Kasumi-1 (cell line): ENCODE data around the gene DLGAP1.
"Not testable (repeated sequence)": the region's sequence is repeated elsewhere in the genome, so short reads cannot be mapped to it uniquely, and the experiment has no call there.

Source experiments
- DNase-seq, 2 experiments: peaks; one replicate each; lab custom pipeline; 2025; lab: John Stamatoyannopoulos, UW

The DLGAP1 gene

DNA sequence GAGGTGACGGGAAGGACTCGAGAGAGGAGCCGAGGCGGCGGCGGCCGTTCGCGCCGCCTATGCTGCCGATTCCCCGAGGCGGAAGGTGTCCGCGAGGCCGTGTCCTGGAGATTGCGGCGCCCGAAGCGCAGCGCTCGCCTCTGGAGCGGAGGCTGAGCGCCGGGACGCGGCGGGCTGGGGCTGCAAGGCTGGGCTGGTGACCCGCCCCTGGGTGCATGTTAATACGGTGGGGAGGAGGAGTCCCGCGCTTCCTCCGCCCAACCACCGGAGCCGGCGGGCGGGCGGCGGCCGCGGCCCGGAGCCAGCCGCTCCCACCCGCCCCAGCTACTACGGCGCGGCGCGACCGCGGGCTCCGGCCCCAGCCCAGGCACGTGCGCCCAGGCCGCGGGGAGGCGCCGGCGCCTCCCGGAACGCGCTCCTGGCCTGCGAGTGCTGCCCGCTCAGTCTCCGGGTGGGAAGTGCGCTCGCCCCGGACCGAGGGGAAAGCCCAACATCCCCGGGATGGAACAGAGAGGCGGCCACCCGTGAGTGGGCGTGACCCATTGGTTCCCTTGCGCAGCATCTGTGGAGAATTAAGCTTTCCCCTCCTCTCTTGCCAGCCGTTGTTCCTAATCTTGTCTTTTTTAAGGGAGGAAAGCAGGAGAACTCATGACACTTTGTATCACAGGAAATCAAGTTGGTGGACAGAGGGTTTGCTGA is at the start of gene DLGAP1:
Gene DLGAP1, minus strand, starts transcription at position 195 of the 699 bp plus-strand sequence.
- DNase-seq, result no peak

- DNase-seq, result not testable (repeated sequence)
These were observed 39.7 kb upstream of the DLGAP1 start for GRCh38 chr18:4494703-4495284.

GRCh38 chr18:4468511-4468910 is 13.4 kb upstream of the DLGAP1 start:
- DNase-seq, result no peak

GRCh38 chr18:4454537-4455112 is 482 bp downstream of the DLGAP1 start:
- no peak for DNase-seq

DNA sequence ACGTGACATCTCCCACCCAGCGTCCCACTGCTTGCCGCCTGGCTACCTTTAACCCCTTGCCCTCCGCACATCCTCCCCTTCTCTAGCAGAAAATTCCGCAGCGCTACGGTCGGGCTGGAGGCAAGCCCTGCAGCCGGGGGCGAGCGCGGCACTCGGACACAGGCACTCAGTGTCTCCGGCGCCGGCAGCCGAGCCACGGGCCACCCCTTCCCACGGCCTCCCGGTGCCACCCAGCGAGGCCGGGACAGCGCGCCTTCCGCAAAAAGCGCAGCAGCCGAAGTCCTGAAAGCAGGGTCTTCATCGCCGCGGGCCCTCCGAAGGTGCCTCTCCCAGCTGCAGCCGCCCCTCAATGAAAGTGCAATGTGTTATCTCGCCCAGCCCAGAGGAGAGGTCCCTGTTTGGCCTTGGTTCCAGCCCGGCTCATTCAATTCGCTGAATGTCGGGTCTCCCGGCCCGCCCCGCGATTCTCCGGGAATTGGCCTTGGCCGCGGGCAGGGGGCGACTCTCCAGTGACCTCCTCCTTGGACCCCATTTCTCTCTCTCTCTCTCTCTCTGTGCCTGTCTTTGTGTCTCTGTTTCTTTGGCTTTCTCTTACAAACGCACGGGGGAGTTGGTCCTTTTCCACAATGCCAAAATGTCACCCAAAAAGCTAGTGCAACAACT is 1.1 kb downstream of the DLGAP1 start:
- no peak for DNase-seq

DNA sequence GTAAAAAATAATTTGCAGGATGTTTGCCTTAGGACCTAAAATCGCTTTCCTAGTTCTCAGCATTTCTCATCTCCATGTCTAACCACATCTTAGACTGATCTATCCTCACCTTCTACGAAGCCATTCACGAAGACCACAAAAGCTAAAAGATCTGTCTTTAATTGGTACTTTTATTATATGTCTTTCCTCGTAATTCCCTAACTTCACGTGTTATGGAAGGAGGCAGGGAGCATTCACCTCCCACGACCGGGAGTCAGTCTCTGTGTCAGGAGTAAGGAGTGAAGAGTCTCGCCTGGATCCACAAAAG is 1.6 kb downstream of the DLGAP1 start:
- no peak for DNase-seq

GRCh38 chr18:4450065-4450658 is 4.9 kb downstream of the DLGAP1 start:
- DNase-seq, result no peak

DNA sequence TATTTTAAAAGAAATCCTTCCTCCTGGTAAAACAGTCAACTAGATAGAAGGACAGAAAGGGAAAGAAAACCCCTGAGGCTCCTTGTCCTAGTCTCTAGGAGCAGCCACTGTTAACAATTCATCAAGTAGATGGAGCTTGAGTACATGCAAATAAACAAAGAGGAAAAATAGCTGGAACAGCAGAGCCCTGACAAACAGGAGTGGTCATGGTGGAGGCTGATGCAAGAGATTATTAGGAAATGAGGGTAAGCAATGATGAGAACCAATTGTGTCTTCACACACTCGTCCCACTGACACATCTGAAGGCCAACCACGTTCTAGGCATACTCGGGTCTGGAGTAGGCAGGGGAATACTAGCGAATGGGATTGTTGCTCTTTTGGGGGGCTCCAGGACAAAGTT is 9.2 kb downstream of the DLGAP1 start:
- no peak for DNase-seq

DNA sequence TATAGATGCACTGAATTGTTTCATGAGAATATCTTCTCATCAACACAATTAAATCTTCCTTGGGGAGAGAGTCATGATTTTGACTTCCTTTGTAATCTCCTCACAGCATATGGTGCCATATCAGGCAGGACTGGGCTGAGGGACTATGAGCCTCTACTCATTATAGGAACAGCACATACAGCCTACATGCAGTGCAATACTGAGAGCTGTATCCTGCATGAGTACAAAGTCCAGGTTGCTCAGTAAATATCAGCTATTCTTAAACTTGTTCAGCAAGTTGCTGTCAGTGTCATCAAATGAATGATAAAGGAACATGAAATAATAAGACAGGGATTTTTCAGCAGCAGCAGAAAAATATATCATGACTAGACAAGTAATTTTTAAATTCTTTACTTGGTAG is 10.8 kb downstream of the DLGAP1 start:
- DNase-seq, result no peak

DNA sequence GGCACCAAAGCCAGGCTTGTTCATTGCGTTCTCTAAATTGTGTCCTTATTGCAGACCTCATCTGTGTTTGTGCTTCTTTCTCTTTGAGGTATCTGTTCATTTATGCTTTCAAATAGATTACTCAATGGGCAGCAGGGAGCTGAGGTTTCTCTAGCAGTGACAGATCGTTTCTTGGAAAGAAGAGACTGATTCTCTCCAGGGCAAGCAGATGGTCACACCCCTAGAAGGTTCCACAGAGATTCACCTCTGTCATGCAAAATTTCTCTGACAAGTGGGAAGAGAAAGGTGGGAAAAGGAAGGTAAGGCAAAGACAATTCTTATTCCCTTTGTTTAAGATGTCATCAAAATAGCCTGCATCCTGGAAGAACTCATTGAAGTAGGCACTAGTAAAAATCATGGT is 14.0 kb downstream of the DLGAP1 start:
- DNase-seq, result no peak

DNA sequence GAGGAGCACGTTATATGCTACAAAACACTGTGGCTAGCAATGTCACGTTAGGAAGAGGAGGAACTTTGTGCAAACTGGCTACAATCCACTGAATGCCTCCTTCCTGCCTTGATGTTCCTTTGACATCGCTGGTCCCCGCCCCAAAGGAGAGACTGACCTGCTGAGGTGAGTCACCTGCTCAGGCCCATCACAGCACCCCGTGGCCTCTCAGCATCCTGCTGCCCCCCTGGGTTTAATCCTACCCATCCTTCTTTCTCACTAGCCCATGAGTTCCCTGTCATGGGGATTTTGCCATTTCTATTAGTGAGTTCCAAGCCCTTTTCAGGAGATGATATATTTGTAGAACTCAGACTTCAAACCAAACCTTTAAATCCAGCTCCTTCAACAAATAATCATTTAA is 16.2 kb downstream of the DLGAP1 start:
- no peak for DNase-seq

- DNase-seq, result no peak
These were observed 21.4 kb downstream of the DLGAP1 start for GRCh38 chr18:4433717-4434116.

- DNase-seq, result no peak
These were observed 24.3 kb downstream of the DLGAP1 start for GRCh38 chr18:4430836-4431235.

GRCh38 chr18:4417714-4418113 is 37.4 kb downstream of the DLGAP1 start:
- no peak for DNase-seq

GRCh38 chr18:4416976-4417375 is 38.1 kb downstream of the DLGAP1 start:
- DNase-seq, result no peak

DNA sequence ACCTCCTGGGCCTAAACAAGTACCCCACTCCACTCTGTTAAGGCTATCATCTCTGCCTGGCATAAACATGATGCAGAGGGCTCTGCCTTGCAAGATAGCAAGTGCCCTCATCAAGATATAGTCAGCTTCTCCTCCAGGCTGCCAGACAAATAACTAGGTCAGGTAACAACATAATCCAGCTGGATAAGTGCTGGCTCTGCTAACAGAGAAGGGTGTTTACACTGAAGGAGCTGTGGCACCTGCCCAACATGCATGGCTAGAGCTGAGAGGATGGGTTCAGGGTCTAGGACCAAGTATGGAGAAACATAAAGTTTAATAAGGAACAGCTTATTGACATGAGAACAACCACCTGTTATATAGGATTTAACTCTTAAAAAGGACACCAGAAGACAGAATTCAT is 42.8 kb downstream of the DLGAP1 start:
- DNase-seq, result no peak

GRCh38 chr18:4406856-4407255 is 48.3 kb downstream of the DLGAP1 start:
- no peak for DNase-seq

DNA sequence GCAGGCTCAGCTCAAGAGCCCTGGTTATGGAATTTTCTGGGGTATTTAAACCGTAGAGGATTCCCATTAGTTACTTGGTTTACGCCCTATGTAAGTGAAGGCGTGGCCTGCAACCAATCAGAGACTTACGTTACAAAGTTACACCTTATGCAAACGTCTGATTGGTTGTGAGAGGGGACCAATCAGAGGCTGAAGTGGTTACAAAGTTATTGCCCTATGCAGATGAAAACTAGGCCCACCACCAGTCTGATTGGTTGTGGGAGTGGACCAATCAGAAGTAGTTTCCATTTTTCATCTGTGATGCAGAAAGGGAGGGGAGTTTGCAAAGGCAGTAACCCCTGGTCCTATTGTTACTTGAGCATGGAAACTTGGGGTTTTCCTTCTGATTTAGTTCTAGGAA is 49.1 kb downstream of the DLGAP1 start:
- no peak for DNase-seq

DNA sequence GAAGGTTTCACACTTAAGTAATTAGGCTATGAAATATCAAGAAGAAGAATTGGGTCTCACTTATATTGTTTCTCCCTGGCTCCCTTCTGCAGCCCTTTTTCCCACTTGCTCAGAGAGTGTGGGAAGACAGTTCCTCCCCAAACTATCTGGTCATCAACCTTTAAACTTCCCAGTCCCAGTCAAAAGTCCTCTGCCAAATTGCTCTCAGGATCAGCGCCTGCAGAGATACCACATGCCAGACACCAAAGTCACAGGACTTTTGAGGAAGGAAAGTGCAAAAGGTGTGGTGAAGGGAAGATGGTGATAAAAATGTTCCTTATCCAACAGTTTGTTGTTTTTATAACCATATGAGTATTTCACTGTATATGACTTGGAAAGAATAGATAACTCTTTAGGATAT is 51.3 kb downstream of the DLGAP1 start:
- no peak for DNase-seq

- no peak for DNase-seq
These were observed 54.2 kb downstream of the DLGAP1 start for GRCh38 chr18:4400911-4401310.

DNA sequence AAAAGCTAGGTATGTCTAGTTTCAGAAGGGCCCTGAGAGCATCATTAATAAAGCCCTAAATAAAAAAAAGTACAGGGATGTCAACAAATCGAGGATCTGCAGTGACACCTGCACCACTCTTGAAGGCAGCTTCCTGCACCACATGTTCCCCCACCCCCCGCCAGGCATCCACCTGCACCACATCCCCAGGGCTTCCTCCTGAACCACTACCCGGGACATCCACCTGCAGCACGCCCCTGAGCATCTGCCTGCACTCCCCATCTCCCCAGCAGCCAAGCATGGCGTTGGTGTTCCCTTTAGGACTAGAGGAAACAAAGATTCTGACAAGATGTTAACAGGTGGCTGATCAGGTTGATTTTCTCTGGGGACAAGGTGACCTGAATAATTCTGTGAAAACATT is 55.2 kb downstream of the DLGAP1 start:
- no peak for DNase-seq

DNA sequence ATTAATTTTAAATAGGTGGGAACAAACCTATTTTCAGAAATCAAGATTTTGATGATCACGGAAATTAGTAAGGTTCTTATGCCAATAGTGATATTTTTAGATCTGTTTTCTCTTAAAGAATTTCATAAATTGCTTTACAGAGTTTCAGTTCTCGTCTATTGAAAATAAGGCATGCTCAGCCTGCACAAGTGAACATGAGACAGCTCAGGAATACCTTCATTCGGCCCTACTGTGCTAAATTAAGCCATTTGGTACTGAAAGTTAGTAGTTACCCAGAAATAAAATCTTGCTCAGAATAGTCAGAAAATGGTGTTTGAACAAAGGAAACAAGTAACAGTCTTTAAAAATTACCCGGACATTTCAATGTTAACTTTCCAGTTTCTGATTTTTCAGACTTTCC is 60.4 kb downstream of the DLGAP1 start:
- DNase-seq, result no peak

DNA sequence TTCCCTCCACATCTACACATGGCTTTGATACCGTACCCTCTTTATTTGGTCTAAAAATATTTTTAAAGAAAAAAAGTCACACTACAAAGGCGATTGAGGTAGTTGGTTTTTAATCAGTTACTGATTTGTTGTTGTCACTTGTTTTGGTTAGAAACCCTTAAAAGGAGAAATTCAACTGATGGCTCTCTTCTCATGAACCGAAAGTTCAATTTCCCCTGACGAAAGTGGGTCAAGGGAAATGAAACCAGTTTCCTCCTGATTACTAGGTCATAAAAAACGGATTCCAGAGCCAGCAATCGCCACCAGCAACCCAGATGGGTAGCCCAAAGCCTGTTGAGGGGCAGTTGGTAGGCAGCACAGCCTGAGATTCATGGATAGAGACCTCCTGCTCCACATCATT is 63.2 kb downstream of the DLGAP1 start:
- DNase-seq, result no peak
